ENCODE results near the gene CHRM1.

The CHRM1 gene

DNA sequence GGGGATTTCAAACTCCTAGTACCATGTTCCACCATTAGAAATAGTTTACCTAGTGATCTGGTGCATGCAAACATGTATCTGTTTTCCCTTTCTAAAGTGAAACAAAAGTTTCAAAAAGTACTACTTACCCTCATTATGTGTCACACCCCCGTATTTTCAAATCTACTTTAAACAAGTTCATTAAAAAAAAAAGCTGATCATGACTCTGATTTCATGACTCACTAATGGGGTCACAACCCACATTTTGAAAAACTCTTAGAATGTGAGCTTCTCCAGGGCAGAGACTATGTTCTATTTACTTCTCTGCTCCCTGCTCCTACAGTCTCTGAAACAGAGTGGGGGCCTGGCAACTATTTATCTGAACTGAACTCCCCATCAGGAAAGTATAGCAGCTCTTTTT lies 18.2 kb downstream of the CHRM1 start:
- no peak for DNase-seq

DNA sequence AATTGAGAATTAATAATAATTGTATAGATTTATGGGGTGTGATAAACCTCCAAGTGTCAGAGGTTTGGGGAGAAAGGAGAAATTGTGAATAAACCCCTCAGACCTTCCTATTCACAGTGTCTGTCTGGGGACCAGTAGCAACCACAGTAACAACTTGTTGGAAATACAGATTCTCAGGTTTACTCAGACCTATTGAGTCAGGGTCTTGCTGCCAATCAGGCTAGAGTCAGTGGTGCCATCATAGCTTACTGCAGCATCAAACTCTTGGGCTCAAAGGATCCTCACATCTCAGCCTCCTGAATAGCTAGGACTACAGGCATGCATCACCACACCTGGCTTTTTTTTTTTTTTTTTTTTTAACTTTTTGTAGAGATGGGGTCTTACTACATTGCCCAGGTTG lies 23.1 kb downstream of the CHRM1 start:
- no peak for DNase-seq

DNA sequence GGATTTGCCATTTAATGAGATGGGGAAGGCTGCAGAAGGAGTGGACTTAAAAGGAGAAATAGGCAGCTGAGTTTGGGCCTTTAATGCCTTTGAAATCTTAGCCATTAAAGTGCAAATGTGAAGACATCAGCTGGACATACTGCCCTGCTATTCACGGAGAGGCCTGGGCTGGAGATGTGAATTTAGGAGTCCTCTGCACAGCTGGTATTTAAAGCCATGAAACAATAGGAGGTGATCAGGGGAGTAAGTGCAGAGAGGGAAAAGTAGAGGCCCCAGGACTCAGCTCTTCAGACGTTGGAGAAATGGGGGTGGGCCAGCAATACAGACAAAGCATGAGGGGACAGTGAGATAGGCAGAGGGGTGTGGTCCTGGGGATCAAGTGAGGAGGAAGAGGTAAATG lies 23.9 kb downstream of the CHRM1 start:
- no peak for DNase-seq

DNA sequence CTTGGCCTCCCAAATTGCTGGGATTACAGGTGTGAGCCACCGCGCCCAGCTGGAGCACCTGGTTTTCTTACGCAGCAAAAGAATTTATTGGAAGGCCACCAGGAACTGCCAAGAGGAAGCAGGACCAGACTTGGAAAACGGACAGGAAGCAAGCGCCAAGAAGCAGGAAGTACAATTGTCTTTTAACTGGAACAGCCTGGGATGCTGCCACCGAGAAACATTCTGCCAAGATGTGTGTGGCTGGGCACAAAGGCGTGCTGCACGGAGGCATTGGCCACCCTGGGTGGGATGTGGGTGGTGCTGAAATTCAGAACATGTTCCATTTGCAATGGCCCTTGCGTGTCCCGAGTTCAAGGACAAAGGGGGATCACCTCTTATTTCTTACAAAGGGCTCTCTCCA lies 25.1 kb downstream of the CHRM1 start:
- DNase-seq = no peak

DNA sequence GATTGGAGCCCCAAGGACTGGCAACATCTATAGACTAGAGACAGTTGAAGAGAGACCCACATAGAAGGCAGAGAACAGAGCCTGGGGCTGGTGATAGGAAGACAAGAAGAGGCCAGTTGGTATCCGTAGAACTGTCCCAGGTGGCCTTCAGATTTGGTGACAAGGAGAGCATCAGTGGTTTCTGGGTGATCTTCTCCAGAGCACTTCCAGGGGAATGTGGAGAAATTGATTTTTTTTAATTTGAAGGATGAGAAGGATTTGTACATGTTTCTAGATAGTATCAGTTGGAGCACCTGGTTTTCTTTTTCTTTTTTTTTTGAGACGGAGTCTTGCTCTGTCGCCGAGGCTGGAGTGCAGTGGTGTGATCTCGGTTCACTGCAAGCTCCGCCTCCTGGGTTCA lies 25.7 kb downstream of the CHRM1 start:
- no peak for DNase-seq

DNA sequence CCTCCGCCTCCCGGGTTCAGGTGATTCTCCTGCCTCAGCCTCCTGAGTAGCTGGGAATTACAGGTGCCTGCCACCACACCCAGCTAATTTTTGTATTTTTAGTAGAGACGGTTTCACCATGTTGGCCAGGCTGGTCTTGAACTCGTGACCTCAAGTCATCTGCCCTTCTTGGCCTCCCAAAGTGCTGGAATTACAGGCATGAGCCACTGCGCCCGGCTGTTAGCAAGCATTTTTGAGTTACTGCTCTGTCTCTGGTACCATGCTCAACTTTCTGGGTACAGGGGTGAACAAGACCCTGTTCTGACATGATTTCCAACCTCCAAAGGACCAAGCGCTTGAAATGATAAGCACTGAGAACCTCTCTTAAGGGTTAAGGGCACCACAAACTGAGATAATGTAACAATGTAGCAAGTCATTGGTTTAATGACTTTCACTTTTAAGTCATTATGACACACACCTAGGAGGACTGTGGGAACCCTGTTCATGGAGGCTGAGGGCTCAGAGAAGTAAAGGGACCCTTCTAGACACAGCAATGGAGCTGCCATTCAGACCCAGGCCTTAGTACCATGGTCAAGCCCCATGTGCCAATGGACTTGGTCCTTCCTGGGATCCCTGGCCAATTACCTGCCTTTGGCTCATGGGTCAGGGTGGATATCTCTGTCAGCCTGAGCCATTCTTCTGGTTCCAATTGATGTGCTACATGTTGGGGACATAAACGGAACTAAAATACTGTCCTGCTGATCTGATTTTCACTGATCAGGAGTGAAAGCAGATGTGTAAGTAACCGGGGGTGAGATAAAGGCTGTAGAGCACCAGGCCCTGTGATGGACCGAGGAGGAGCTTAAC lies 28.9 kb downstream of the CHRM1 start:
- no peak for DNase-seq

DNA sequence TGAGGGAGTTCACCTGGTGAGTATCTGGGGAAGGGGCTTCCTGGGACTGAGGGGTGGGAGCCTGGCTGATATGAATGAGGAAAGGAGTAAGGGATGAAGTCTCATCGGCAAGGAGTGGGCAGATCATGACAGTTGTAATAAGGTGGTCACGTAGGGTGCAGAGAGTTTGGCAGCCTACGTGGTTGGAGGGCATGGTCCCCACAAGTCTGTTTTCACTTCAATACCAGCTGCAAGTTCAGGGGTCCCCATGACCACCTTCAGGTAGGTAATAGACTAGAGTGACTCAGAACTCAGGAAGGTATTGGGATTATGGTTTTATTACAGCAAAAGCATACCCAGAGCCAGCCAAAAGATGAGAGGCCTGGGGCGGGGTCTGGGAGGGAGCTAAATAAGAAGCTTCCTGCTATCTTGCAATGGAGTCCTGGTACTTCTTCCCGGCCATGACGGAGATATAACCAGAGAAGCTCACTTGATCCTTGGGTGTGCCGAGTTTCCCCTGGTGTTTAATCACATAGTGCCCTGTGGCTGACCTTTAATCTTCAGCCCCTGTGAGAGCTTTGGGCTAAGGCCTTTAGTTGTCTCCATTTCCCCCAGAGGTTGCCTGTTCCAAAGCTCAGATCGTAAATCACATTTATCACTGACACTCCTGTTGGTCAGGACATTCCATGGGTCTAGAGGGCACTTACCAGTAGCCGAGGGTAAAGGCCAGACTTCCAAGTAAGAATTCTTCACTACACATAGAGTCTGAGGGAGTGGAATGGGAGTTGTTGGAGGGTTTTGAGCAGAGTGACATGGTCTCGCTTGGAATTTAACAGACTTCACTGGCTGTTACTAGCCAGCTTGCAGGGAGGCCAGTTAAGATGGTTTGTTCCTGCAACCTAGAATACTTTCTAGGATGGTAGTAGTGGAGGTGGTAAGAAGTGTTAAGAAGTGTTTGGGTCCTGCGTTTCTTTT lies 31.4 kb downstream of the CHRM1 start:
- peak; percentile 36 for DNase-seq

DNA sequence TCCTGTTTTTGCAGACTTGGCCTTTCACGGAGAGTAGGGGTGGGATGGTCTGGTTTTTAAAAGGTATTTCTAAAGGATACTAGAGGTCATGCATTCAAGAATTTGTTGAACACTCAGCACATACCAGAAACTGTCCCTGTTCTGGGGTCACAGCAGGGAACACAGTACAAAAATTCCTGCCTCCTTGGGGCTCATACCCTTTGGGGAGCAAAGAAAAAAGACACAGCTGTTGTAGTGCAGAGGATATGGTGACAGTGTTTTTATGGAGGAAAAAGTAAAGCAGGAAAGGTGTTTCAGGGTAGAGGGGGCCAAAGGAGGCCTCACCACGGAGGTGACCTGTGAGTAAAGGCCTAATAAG lies 32.1 kb downstream of the CHRM1 start:
- no peak for DNase-seq

DNA sequence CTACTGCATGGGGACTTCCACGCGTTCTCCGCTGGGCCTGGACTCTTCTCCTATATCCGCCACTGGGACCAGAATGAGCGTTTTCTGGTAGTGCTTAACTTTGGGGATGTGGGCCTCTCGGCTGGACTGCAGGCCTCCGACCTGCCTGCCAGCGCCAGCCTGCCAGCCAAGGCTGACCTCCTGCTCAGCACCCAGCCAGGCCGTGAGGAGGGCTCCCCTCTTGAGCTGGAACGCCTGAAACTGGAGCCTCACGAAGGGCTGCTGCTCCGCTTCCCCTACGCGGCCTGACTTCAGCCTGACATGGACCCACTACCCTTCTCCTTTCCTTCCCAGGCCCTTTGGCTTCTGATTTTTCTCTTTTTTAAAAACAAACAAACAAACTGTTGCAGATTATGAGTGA lies 32.8 kb downstream of the CHRM1 start:
- no peak for DNase-seq

DNA sequence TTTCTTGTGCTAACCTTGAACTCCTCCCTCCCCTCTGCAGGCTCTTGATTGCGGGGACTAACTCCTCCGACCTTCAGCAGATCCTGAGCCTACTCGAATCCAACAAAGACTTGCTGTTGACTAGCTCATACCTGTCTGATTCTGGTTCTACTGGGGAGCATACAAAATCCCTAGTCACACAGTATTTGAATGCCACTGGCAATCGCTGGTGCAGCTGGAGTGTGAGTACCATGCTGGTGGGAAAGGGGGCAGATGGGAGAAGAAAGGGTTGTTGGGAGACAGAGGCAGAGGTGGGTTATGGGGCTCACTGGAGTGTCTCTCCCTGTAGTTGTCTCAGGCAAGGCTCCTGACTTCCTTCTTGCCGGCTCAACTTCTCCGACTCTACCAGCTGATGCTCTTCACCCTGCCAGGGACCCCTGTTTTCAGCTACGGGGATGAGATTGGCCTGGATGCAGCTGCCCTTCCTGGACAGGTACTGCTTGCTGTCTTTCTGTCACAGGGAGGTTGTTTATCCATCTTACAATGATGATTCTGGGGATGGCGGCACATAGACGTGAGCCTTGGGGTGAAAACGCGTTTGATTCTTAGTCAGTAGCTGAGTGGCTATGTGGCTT lies 35.9 kb downstream of the CHRM1 start:
- no peak for DNase-seq

DNA sequence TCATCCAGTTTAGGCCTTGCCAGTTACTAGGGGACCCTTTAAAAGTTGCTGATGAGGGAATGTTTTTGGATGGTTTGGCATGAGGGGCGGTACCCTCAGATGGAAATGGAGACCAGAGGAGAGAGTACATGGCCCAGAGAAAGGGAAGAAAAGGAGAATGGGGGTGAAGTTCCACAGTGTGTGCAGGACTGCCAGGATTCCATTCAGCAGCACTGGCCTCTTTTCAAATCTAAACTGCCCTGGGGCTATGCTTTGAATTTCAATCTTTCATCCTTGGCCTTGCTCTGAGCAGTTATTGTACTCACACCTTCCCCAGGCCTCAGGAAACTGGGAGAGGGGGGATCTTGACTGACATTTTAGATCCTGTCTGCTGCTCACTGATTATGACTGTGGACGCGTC lies 37.5 kb downstream of the CHRM1 start:
- DNase-seq = no peak

DNA sequence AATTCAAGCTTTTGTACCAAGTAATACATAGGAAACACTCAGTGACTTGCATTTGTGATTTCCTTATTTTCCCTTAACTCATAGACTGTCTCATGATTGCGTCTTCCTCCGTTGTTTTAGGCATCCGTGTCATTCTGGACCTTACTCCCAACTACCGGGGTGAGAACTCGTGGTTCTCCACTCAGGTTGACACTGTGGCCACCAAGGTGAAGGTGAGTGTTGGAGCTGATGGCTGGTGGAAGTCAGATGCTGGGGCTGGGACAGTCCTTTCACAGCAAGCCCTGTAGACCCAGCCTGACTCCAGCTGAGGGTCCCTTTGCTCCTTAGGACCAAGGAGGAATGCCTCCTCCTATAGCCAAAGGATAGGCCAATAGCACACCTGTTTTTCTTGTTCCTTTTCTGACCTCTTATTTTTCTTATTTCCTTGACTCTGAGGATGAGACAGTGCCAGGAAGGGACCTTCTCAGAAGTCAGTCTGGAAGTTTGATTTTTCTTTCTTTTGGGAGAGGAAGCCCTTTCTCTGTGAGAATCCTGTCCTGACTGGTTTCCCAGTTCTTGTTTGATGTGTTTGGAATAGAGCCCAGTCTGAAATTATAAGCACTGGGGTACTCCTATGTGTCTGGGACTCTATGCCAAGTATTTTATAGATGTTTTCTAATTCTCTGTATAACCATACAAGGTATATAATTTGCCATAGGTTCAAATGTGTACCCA lies 38.2 kb downstream of the CHRM1 start:
- no peak for DNase-seq

DNA sequence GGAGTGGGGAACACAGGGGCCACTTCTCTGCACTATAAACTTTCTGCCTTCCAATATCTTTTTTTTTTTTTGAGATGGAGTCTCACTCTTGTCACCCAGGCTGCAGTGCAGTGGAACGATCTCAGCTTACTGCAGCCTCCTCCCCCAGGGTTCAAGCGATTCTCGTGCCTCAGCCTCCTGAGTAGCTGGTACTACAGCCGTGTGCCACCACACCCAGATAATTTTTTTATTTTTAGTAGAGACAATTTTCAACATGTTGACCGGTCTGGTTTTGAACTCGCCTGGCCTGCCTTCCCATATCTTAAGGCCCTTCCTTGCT lies 38.8 kb downstream of the CHRM1 start:
- DNase-seq = no peak

DNA sequence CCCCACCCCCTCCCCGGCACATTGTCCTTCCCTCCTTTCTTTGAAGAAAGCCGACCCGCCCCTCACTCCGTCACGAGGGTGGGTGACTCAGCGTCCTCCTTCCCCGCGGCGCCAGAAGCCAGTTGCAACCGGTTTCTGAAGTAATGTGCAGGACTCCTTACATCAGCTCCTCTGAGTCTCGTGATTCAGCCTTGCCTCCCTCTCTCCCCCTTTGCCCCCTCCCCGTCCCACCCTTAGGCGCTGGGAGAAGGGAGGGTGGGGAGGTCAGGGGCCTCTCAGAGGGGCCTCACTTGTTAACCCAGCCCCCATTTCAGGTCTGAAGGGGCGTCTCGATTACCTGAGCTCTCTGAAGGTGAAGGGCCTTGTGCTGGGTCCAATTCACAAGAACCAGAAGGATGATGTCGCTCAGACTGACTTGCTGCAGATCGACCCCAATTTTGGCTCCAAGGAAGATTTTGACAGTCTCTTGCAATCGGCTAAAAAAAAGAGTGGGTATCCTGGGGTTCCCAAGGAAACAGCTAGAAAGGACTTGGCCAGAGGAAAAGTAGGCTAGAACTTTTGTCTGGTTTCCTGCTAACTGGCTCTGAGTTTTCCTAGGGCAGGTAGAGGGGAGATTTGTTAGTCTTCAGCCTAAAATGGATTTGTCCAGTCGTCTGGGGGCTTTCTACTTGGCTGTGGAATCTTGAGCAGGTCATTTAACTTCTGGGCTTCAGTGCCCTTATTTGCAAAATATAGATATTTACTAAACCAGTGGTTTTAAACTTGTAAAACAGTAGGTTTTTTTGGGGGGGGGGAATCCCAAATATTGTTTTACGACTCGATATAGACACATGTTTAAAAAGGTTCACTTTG lies 39.4 kb downstream of the CHRM1 start:
- peak; percentile 98 for DNase-seq

DNA sequence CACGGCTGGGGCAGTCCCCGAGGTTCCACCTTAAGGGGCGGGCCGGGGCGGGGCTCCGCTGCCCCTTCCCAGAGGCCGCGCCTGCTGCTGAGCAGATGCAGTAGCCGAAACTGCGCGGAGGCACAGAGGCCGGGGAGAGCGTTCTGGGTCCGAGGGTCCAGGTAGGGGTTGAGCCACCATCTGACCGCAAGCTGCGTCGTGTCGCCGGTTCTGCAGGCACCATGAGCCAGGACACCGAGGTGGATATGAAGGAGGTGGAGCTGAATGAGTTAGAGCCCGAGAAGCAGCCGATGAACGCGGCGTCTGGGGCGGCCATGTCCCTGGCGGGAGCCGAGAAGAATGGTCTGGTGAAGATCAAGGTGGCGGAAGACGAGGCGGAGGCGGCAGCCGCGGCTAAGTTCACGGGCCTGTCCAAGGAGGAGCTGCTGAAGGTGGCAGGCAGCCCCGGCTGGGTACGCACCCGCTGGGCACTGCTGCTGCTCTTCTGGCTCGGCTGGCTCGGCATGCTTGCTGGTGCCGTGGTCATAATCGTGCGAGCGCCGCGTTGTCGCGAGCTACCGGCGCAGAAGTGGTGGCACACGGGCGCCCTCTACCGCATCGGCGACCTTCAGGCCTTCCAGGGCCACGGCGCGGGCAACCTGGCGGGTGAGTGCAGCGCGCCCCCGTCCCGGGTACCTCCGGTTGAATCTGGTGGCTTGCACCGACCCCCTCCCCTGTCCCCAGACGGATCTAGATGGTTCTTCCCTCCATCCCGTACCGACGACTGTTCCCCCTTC lies 40.2 kb downstream of the CHRM1 start, which contains the start of gene SLC3A2:
Gene SLC3A2, plus strand, starts transcription at position 94 of the 776 bp plus-strand sequence. Its CDS starts 128 bp downstream, at position 222.
- DNase-seq = peak; percentile 89

DNA sequence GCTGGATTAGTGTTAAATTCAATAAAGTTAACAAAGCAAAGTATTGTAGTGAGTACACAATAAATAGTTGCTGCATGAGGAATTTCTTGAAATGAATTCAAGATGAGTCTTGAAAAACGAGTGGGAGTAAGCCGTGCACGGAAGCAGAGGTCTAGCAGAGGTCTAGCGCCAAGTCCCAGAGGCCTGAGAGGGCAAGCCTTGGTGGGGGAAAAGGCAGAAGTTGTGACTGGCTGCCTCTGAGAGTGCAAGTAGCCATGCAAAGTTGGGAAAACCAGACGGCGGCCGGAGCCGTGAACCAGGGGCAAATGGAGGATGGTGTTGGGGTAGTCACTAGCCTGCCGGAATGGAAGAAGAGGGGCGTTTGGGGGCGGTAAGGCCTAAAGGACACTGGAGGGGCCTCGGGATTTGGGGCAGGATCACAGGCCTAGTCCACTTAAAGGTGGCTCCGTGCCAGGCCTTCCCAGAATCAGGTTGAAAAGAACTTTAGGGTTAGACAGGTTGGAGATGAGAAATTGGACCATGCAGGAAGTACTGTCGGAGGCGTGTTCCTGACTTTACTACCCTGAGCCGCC lies 40.8 kb downstream of the CHRM1 start:
- peak; percentile 71 for DNase-seq

DNA sequence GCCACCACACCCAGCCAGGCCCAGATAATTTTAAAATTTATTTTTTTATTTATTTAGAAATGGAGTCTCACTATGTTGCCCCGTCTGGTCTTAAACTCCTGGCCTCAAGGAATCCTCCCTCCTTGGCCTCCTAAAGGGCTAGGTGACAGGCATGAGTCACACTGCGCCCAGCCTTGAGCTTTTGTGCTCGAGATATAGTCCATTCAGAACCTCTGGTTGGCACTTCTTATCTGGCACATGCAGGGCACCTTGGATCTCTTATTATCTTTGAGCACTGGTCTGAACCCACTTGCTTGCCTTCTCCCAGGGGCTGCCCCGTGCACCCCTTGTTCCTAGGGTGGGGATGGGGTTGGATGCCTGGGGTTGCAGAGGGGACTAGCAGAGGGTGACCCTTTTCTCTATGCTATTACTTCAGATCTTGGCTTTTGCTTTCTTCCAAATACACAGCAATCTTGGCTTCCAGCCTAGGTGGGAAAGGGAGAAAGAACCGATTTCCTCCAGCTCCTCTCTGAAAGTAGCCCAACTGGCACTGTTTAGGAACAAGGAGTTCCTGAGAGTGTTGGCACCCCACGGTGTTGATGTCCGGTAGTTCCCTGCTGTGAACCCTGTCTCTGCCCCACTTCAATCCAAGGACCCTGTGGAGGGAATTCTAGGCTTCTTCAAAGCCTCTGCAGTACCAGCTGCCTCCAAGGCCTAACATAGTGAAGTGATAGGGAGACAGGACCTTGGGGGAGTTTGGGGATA lies 41.8 kb downstream of the CHRM1 start:
- no peak for DNase-seq

DNA sequence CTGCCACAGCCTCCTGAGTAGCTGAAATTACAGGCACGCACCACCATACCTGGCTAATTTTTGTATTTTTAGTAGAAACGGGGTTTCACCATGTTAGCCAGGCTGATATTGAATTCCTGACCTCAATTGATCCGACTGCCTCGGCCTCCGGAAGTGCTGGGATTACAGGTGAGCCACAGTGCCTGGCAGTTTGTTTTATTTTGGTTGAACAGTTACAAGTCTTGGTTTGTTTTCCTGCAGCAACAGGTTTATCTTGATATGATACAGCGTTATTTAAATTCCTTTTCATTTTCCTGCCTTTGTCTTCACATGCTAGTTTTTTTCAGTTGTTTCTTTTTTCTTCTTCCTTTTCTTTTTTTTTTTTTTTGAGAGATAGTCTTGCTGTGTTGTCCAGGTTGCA lies 44.5 kb downstream of the CHRM1 start:
- no peak for DNase-seq

DNA sequence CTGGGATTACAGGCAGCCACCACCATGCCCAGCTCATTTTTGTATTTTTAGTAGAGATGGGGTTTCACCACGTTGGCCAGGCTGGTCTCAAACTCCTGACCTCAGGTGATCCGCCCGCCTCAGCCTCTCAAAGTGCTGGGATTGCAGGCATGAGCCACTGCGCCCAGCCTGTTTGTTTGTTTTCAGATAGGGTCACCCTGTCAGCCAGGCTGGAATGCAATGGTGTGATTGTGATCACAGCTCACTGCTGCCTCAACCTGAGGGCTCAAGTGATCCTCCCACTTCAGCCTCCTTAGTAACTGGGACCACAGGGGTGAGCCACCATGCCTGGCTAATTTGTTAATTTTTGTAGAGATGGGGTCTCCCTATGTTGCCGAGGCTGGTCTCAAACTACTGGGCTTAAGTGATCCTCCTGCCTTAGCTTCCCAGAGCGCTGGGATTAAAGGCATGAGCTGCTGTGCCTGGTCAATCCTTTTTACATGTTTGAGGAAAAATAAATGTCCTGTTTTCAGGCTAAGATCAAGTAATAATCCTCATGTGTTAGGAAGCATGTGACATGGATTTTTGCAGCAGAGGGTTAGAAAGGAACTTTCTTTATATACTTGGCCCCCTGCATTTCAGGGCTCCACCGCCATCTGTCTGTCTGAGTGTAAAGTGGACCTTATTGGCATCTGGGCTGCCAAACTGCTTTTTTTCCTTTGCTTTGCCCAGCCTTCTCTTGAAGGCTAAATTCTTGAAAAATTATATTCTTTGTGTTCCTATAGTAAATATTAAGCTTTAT lies 45.3 kb downstream of the CHRM1 start:
- DNase-seq = no peak

All from activated CD4-positive, alpha-beta T cell treated with anti-CD3 and anti-CD28 coated beads for 48 hours (primary cell).